H1 (cell line): ENCODE data around the gene CACNA1C. TPM values are rescaled to one million over a fixed set of nuclear protein-coding genes. Genes with fewer than 3 reads are reported as not detected.

ENCODE experiments used
- CTCF ChIA-PET: fragments of 300-600 bp; sonication (Branson Sonifier 250); formaldehyde crosslinking; loops from one replicate; lab custom pipeline; 2021; ENCODE audit not compliant: partially characterized antibody; lab: Charles Lee
- POLR2A ChIA-PET: fragments of 300-600 bp; sonication (Branson Sonifier 250); formaldehyde crosslinking; loops from one replicate; lab custom pipeline; 2021; ENCODE audit warnings: inconsistent platforms; ENCODE audit not compliant: partially characterized antibody; lab: Charles Lee
- DNase-seq, 2 experiments: peaks; one replicate each; pipeline versions ENCODE4 v3.0.0 to v3.0.0-alpha.2; 2010 to 2022; ENCODE audit warnings: low spot score in 2 of 2, low read depth in 1 of 2, mixed read lengths in 1 of 2
- FAIRE-seq: peaks from 2 replicates; lab custom pipeline; 2011; peaks lifted over from hg19 to GRCh38; lab: Jason Lieb, UNC
- H2AFZ ChIP-seq: 2 replicates; pipeline ENCODE4 v1.8.1; 2012; ENCODE audit warnings: low read length, inconsistent platforms
- H2AK5ac ChIP-seq: 2 replicates; pipeline ENCODE4 v1.6.1; 2013; ENCODE audit warnings: low read depth, low read length
- H2BK120ac ChIP-seq: replicated peaks from 2 replicates; pipeline ENCODE3; 2013; ENCODE audit warnings: low read depth, low read length, inconsistent platforms
- H2BK12ac ChIP-seq: 2 replicates; pipeline ENCODE4 v1.6.1; 2013; ENCODE audit warnings: low read depth, low read length
- H2BK15ac ChIP-seq: 2 replicates; pipeline ENCODE4 v1.6.1; 2013; ENCODE audit warnings: low read length
- H2BK20ac ChIP-seq: 2 replicates; pipeline ENCODE4 v1.6.1; 2013; ENCODE audit warnings: low read length
- H2BK5ac ChIP-seq: 2 replicates; pipeline ENCODE4 v1.6.1; 2013; ENCODE audit warnings: low read depth, low read length
- H3K14ac ChIP-seq: 2 replicates; pipeline ENCODE4 v1.6.1; 2013; ENCODE audit warnings: inconsistent platforms; ENCODE audit not compliant: insufficient read length
- H3K18ac ChIP-seq: 2 replicates; pipeline ENCODE4 v1.6.1; 2013; ENCODE audit warnings: low read length; ENCODE audit errors: extremely low read depth
- H3K23ac ChIP-seq: 2 replicates; pipeline ENCODE4 v1.6.1; 2013; ENCODE audit warnings: inconsistent platforms; ENCODE audit not compliant: insufficient read length
- H3K23me2 ChIP-seq: 2 replicates; pipeline ENCODE4 v1.6.1; 2013; ENCODE audit warnings: low read depth, low read length
- H3K27ac ChIP-seq: 2 replicates; pipeline ENCODE4 v1.6.1; 2011; ENCODE audit warnings: low read depth, low read length, inconsistent platforms
- H3K27me3 ChIP-seq, 4 experiments: replicated peaks in 1 of 4; 1 replicate in 1 of 4; 2 replicates in 3 of 4; pipeline versions ENCODE4 v1.6.1 to v1.8.1; 2011 to 2013; ENCODE audit warnings: low read length in 3 of 4, mild to moderate bottlenecking in 3 of 4, inconsistent platforms in 2 of 4, mixed read lengths in 2 of 4, moderate library complexity in 1 of 4; ENCODE audit not compliant: control insufficient read depth in 3 of 4, insufficient read depth in 3 of 4; ENCODE audit errors: extremely low read depth in 1 of 4
- H3K36me3 ChIP-seq, 4 experiments: 2 replicates each; pipeline versions ENCODE4 v1.6.1 to v1.8.1; 2011 to 2013; ENCODE audit warnings: mild to moderate bottlenecking in 4 of 4, low read length in 3 of 4, moderate library complexity in 2 of 4, control low read depth in 1 of 4, inconsistent platforms in 1 of 4; ENCODE audit not compliant: insufficient read depth in 4 of 4, control insufficient read depth in 2 of 4
- H3K4ac ChIP-seq: replicated peaks from 2 replicates; pipeline ENCODE3; 2013; ENCODE audit warnings: low read length, low read depth, mixed read lengths, inconsistent platforms; ENCODE audit not compliant: insufficient read length
- H3K4me1 ChIP-seq, 4 experiments: replicated peaks in 1 of 4; 1 replicate in 1 of 4; 2 replicates in 3 of 4; pipeline versions ENCODE4 v1.6.1 to v1.8.1; 2011 to 2013; ENCODE audit warnings: low read length in 3 of 4, inconsistent platforms in 2 of 4, mixed read lengths in 1 of 4; ENCODE audit not compliant: insufficient read depth in 4 of 4, control insufficient read depth in 3 of 4
- H3K4me2 ChIP-seq, 2 experiments: 2 replicates each; pipeline versions ENCODE4 v1.6.1 to v1.8.1; 2011 to 2013; ENCODE audit warnings: low read depth in 2 of 2, low read length in 2 of 2, control low read depth in 1 of 2, inconsistent platforms in 1 of 2, mild to moderate bottlenecking in 1 of 2; ENCODE audit not compliant: insufficient read depth in 1 of 2
- H3K4me3 ChIP-seq, 4 experiments: fragments of 200-600, 300-600 bp in 1 of 4; sonication (generic), shearing (Covaris generic), sonication (Bioruptor Twin) in 1 of 4; 2 replicates each; pipeline versions ENCODE4 v1.5.1 to v1.8.1; 2011 to 2016; ENCODE audit warnings: low read length in 4 of 4, low read depth in 3 of 4, control low read depth in 2 of 4, inconsistent platforms in 2 of 4, mild to moderate bottlenecking in 2 of 4, mixed read lengths in 1 of 4, moderate library complexity in 1 of 4; ENCODE audit not compliant: insufficient read depth in 2 of 4; ENCODE audit errors: extremely low read depth in 1 of 4
- H3K56ac ChIP-seq: replicated peaks from 2 replicates; pipeline ENCODE3; 2013; ENCODE audit warnings: low read depth, mild to moderate bottlenecking, mixed read lengths, low read length, inconsistent platforms; ENCODE audit not compliant: insufficient read length
- H3K79me1 ChIP-seq: 2 replicates; pipeline ENCODE4 v1.6.1; 2013; ENCODE audit warnings: low read depth, low read length, control low read depth
- H3K79me2 ChIP-seq, 2 experiments: 2 replicates each; pipeline versions ENCODE4 v1.6.1 to v1.8.1; 2012 to 2013; ENCODE audit warnings: low read length in 2 of 2, mild to moderate bottlenecking in 2 of 2, inconsistent platforms in 1 of 2; ENCODE audit not compliant: insufficient read depth in 2 of 2, control insufficient read depth in 1 of 2
- H3K9ac ChIP-seq, 4 experiments: replicated peaks in 1 of 4; 1 replicate in 1 of 4; 2 replicates in 3 of 4; pipeline versions ENCODE4 v1.6.1 to v1.8.1; 2011 to 2013; ENCODE audit warnings: low read depth in 3 of 4, low read length in 3 of 4, control low read depth in 2 of 4, mild to moderate bottlenecking in 2 of 4, moderate library complexity in 2 of 4, inconsistent platforms in 1 of 4; ENCODE audit errors: extremely low read depth in 1 of 4
- H3K9me3 ChIP-seq, 2 experiments: 2 replicates each; pipeline versions ENCODE4 v1.6.1 to v1.8.1; 2012 to 2013; ENCODE audit warnings: mild to moderate bottlenecking in 2 of 2, moderate library complexity in 2 of 2, control low read depth in 1 of 2, inconsistent platforms in 1 of 2, low read depth in 1 of 2, low read length in 1 of 2, mixed read lengths in 1 of 2; ENCODE audit not compliant: insufficient read depth in 2 of 2
- H4K20me1 ChIP-seq, 2 experiments: replicated peaks in 1 of 2; 2 replicates each; pipeline versions ENCODE3 to v1.8.1; 2011 to 2013; ENCODE audit warnings: inconsistent platforms in 2 of 2, low read length in 2 of 2, mild to moderate bottlenecking in 1 of 2; ENCODE audit not compliant: insufficient read depth in 2 of 2, control insufficient read depth in 1 of 2
- H4K5ac ChIP-seq: 2 replicates; pipeline ENCODE4 v1.6.1; 2013; ENCODE audit warnings: low read length, low read depth, mixed read lengths, inconsistent platforms; ENCODE audit not compliant: insufficient read length
- H4K8ac ChIP-seq: 2 replicates; pipeline ENCODE4 v1.8.0; 2013; ENCODE audit warnings: mild to moderate bottlenecking, moderate library complexity, low read length, inconsistent platforms; ENCODE audit not compliant: insufficient read depth; ENCODE audit errors: extremely low read depth
- H4K91ac ChIP-seq: replicated peaks from 2 replicates; pipeline ENCODE3; 2013; ENCODE audit warnings: low read length, mixed read lengths, inconsistent platforms; ENCODE audit not compliant: insufficient read length
- ASH2L ChIP-seq: fragments of 200-600, 300-600 bp; sonication (generic); IDR thresholded peaks from one replicate; pipeline ENCODE4 v1.7.1; 2017; ENCODE audit warnings: low read length
- BCL11A ChIP-seq, 2 experiments: IDR thresholded peaks; one replicate each; pipeline ENCODE4 v1.6.1; 2011; ENCODE audit warnings: low read depth in 2 of 2, low read length in 2 of 2, mild to moderate bottlenecking in 2 of 2
- BRCA1 ChIP-seq: IDR thresholded peaks from 2 replicates; pipeline ENCODE4 v1.6.1; 2012; ENCODE audit warnings: low read depth, low read length, improper control_type of control experiment
- CBX8 ChIP-seq: fragments of 300-800, 300-1000 bp; sonication (generic); IDR thresholded peaks from 2 replicates; pipeline ENCODE4 v1.7.1; 2016; ENCODE audit warnings: low read depth, low read length, borderline replicate concordance
- CHD2 ChIP-seq: IDR thresholded peaks from 2 replicates; pipeline ENCODE4 v1.6.1; 2012; ENCODE audit warnings: low read length, improper control_type of control experiment
- EGR1 ChIP-seq: IDR thresholded peaks from 2 replicates; pipeline ENCODE4 v1.6.1; 2011; ENCODE audit warnings: low read depth, low read length, borderline replicate concordance
- GABPA ChIP-seq: IDR thresholded peaks from 2 replicates; pipeline ENCODE4 v1.6.1; 2011; ENCODE audit warnings: mild to moderate bottlenecking, low read length, moderate library complexity, borderline replicate concordance; ENCODE audit not compliant: insufficient read depth
- MAFK ChIP-seq: IDR thresholded peaks from 2 replicates; pipeline ENCODE4 v1.6.1; 2012; ENCODE audit warnings: low read depth, mild to moderate bottlenecking, improper control_type of control experiment, low read length
- POLR2A ChIP-seq, 2 experiments: IDR thresholded peaks; 1 replicate in 1 of 2; 2 replicates in 1 of 2; pipeline ENCODE4 v1.6.1; 2011; ENCODE audit warnings: low read depth in 2 of 2, low read length in 2 of 2, mild to moderate bottlenecking in 2 of 2; ENCODE audit errors: control extremely low read depth in 1 of 2
- RBBP5 ChIP-seq: IDR thresholded peaks from 2 replicates; pipeline ENCODE4 v1.7.1; 2012; ENCODE audit warnings: low read depth, mild to moderate bottlenecking, inconsistent platforms, low read length, moderate library complexity, borderline replicate concordance
- RXRA ChIP-seq: IDR thresholded peaks from 2 replicates; pipeline ENCODE4 v1.6.1; 2011; ENCODE audit warnings: low read depth, mild to moderate bottlenecking, low read length, moderate library complexity; ENCODE audit not compliant: insufficient read depth
- SUZ12 ChIP-seq: fragments of 200-600 bp; sonication (generic); IDR thresholded peaks from 2 replicates; pipeline ENCODE4 v1.6.1; 2012; ENCODE audit warnings: mild to moderate bottlenecking, inconsistent platforms, low read length, moderate library complexity, mixed read lengths
- TAF1 ChIP-seq: IDR thresholded peaks from 2 replicates; pipeline ENCODE4 v1.6.1; 2011; ENCODE audit warnings: mild to moderate bottlenecking, low read depth, low read length
- TCF12 ChIP-seq: IDR thresholded peaks from 2 replicates; pipeline ENCODE4 v1.6.1; 2011; ENCODE audit warnings: low read depth, mild to moderate bottlenecking, low read length
- YY1 ChIP-seq: IDR thresholded peaks from 2 replicates; pipeline ENCODE4 v1.6.1; 2011; ENCODE audit warnings: low read depth, mild to moderate bottlenecking, low read length
- WGBS, 2 experiments: shearing (Covaris generic) in 1 of 2; methylation state at CpG; one replicate each; pipeline versions ENCODE4 v1.1.6 to v1.1.7; 2013 to 2015; ENCODE audit warnings: low lambda C conversion rate in 2 of 2, mixed read lengths in 2 of 2, inconsistent platforms in 1 of 2, low coverage in 1 of 2, missing lambda C conversion rate in 1 of 2; ENCODE audit not compliant: insufficient replicate concordance in 2 of 2, insufficient coverage in 1 of 2, insufficient read length in 1 of 2; ENCODE audit errors: extremely low coverage in 1 of 2, missing lambda C conversion rate in 1 of 2; 5-methylcytosine and 5-hydroxymethylcytosine counted together
- polyA plus RNA-seq, 7 experiments: library from polyadenylated mRNA; depleted of rRNA in 3 of 7; stranded (reverse) in 5 of 7; unstranded in 2 of 7; fragments of >200 nt in 5 of 7; fragments of 200-250 nt in 2 of 7; gene quantifications; 1 replicate in 5 of 7; 2 replicates in 1 of 7; 4 replicates in 1 of 7; pipeline versions ENCODE4 v1.2.1 to v1.2.3, GENCODE V29; 2011 to 2013; ENCODE audit warnings: missing spikeins in 2 of 7, mixed read lengths in 2 of 7
- total RNA-seq: library from RNA; stranded (reverse); fragmentation: NEBNext Ultra II Directional; extraction: Animal tissue kit (Norgen Biotek cat#: 25700); gene quantifications from 2 replicates; pipeline ENCODE4 v1.2.1, GENCODE V29; 2021

CACNA1C gene
- total and polyA plus RNA-seq, 2 of the 8 experiments (the other 6 are each of a cell fraction or from before 2014, with no cell fraction given) = 1.3 TPM

GRCh38 chr12:2613326-2614073 lies 560.7 kb downstream of the CACNA1C start:
- H2BK5ac ChIP-seq = no peak overlapping the region
- H4K8ac ChIP-seq = no peak overlapping the region
- H3K79me2 ChIP-seq = no peaks in the 10 kb centered on the region
- no peaks in the 10 kb centered on the region for H3K9me3 ChIP-seq
- H3K27me3 ChIP-seq = no peaks in the 10 kb centered on the region; a peak in 1 of 7 replicates
- H3K79me1 ChIP-seq = no peaks in the 10 kb centered on the region
- no peak overlapping the region for H4K91ac ChIP-seq
- H3K18ac ChIP-seq = no peak overlapping the region
- FAIRE-seq = no peak
- ChIA-PET POLR2A (no interaction called here), CTCF (interaction anchor here (0.7 to 4.5 kb wide), 2 partner anchors 12 to 68 kb away, joined by 3 to 24 read pairs; no protein-coding TSS in a partner anchor)
- 83% methylated on average over 12 of the region's 12 CpGs; no CpG with 5 or more reads in 1 of the 2 experiments for WGBS, 2 experiments
- H3K27ac ChIP-seq = no peak overlapping the region
- no peaks in the 10 kb centered on the region for H4K20me1 ChIP-seq
- H3K56ac ChIP-seq = no peak overlapping the region
- H3K36me3 ChIP-seq = no peaks in the 10 kb centered on the region; a peak in 1 of 8 replicates
- H3K9ac ChIP-seq = no peak overlapping the region
- H4K5ac ChIP-seq = no peak overlapping the region
- H3K4me2 ChIP-seq = no peak overlapping the region
- no peaks in the 10 kb centered on the region for H3K4me1 ChIP-seq
- no peak overlapping the region for H2BK120ac ChIP-seq
- no peak overlapping the region for H2AFZ ChIP-seq
- no peak overlapping the region for H2BK12ac ChIP-seq
- no peak for DNase-seq
- no peak overlapping the region for H3K23ac ChIP-seq
- H3K4me3 ChIP-seq = no peak overlapping the region
- H3K14ac ChIP-seq = no peak overlapping the region
- H2BK15ac ChIP-seq = no peak overlapping the region
- no peaks in the 10 kb centered on the region for H3K23me2 ChIP-seq
- no peak overlapping the region for H2AK5ac ChIP-seq
- no peak overlapping the region for H2BK20ac ChIP-seq
- H3K4ac ChIP-seq = no peak overlapping the region
- no peak for TF ChIP-seq ASH2L
- no peak for TF ChIP-seq RXRA
- no peak for TF ChIP-seq MAFK
- no peak for TF ChIP-seq TCF12
- TF ChIP-seq YY1 = no peak
- no peak for TF ChIP-seq EGR1
- no peak for TF ChIP-seq TAF1
- no peak for TF ChIP-seq CHD2
- no peak for TF ChIP-seq BCL11A (IDR thresholded peaks at IDR 0.05; ENCODE audit: low read depth in 2 of 2, low read length in 2 of 2)
- TF ChIP-seq SUZ12 = no peak
- no peak for TF ChIP-seq CBX8
- no peak for TF ChIP-seq BRCA1
- no peak for TF ChIP-seq RBBP5
- TF ChIP-seq POLR2A (IDR thresholded peaks at IDR 0.05; ENCODE audit: control extremely low read depth in 1 of 2, low read depth in 2 of 2, low read length in 2 of 2) = no peak
- no peak for TF ChIP-seq GABPA
